GM21737 (cell line): ENCODE data around the gene DLX6.

Source experiments
- ATAC-seq: cut with Tn5 transposase; IDR thresholded peaks from one replicate; pipeline ENCODE4 v1.9.1; 2021; ENCODE audit warnings: mild to moderate bottlenecking, moderate library complexity; ENCODE audit not compliant: unreplicated experiment

Gene DLX6

GRCh38 chr7:97009753-97010732 is 4.7 kb downstream of the DLX6 start:
- no peak for ATAC-seq

GRCh38 chr7:97011104-97011503 is 5.8 kb downstream of the DLX6 start:
- no peak for ATAC-seq

GRCh38 chr7:97011536-97012364 is 6.4 kb downstream of the DLX6 start:
- ATAC-seq = no peak

GRCh38 chr7:97012365-97013133 is 7.2 kb downstream of the DLX6 start:
- no peak for ATAC-seq

- no peak for ATAC-seq
Measured at GRCh38 chr7:97013134-97013844, 7.9 kb downstream of the DLX6 start.

GRCh38 chr7:97013845-97014134 is 8.4 kb downstream of the DLX6 start:
- no peak for ATAC-seq

GRCh38 chr7:97014145-97014750 is 8.9 kb downstream of the DLX6 start:
- no peak for ATAC-seq

GRCh38 chr7:97015279-97015678 is 9.9 kb downstream of the DLX6 start:
- ATAC-seq = no peak

- ATAC-seq = no peak
Measured at GRCh38 chr7:97015756-97016380, 10.5 kb downstream of the DLX6 start.

GRCh38 chr7:97016381-97017191 is 11.2 kb downstream of the DLX6 start:
- no peak for ATAC-seq

GRCh38 chr7:97017192-97018125 is 12.1 kb downstream of the DLX6 start:
- ATAC-seq = no peak

GRCh38 chr7:97018126-97018601 is 12.8 kb downstream of the DLX6 start:
- ATAC-seq = no peak

GRCh38 chr7:97018791-97019531 is 13.6 kb downstream of the DLX6 start:
- ATAC-seq = no peak

- no peak for ATAC-seq
Measured at GRCh38 chr7:97019710-97020225, 14.4 kb downstream of the DLX6 start.

GRCh38 chr7:97020601-97020995 is 15.2 kb downstream of the DLX6 start:
- no peak for ATAC-seq

- ATAC-seq = no peak
Measured at GRCh38 chr7:97020996-97021746, 15.8 kb downstream of the DLX6 start.
